GM06990 (cell line): ENCODE results near the gene FNIP1.

Experiments
- DNase-seq: peaks from one replicate; pipeline ENCODE4 v3.0.0-alpha.2; 2011; ENCODE audit not compliant: insufficient read length; ENCODE audit errors: extremely low read depth
- H3K27me3 ChIP-seq: replicated peaks from 2 replicates; pipeline ENCODE4 v1.6.0; 2011; ENCODE audit warnings: low read length; ENCODE audit not compliant: control insufficient read depth, insufficient read depth
- H3K36me3 ChIP-seq: 2 replicates; pipeline ENCODE4 v1.5.1; 2011; ENCODE audit warnings: low read length; ENCODE audit not compliant: control insufficient read depth, insufficient read depth
- H3K4me3 ChIP-seq: replicated peaks from 2 replicates; pipeline ENCODE4 v1.5.1; 2011; ENCODE audit warnings: low read depth, mild to moderate bottlenecking, control low read depth, low read length
- CTCF ChIP-seq: IDR thresholded peaks from 2 replicates; pipeline ENCODE4 v1.5.1; 2011; ENCODE audit warnings: low read length, control low read depth, mild to moderate bottlenecking, inconsistent platforms; ENCODE audit not compliant: insufficient read depth, poor library complexity, severe bottlenecking

The FNIP1 gene

GRCh38 chr5:131709043-131709442, 87.8 kb downstream of the FNIP1 start:
- TF ChIP-seq CTCF: no peak
- H3K36me3 ChIP-seq: no peaks in the 10 kb centered on the region; the same call in 1 of the 2 replicates
- H3K27me3 ChIP-seq: no peaks in the 10 kb centered on the region
- no peak overlapping the region for H3K4me3 ChIP-seq
- no peak for DNase-seq

GRCh38 chr5:131706281-131706680, 90.5 kb downstream of the FNIP1 start:
- Histone ChIP-seq H3K36me3 (peaks cover 2% of the 10 kb centered on the region), H3K4me3 (no peak overlapping the region), H3K27me3 (no peaks in the 10 kb centered on the region)
- no peak for TF ChIP-seq CTCF
- DNase-seq: no peak

GRCh38 chr5:131694926-131695325, 101.9 kb downstream of the FNIP1 start:
- TF ChIP-seq CTCF: no peak
- H3K27me3 ChIP-seq: no peaks in the 10 kb centered on the region
- H3K36me3 ChIP-seq: no peaks in the 10 kb centered on the region; the same call in 1 of the 2 replicates
- DNase-seq: no peak
- H3K4me3 ChIP-seq: no peak overlapping the region

GRCh38 chr5:131693894-131694293, 102.9 kb downstream of the FNIP1 start:
- H3K36me3 ChIP-seq: no peaks in the 10 kb centered on the region; the same call in 1 of the 2 replicates
- no peak for DNase-seq
- TF ChIP-seq CTCF: no peak
- H3K27me3 ChIP-seq: no peaks in the 10 kb centered on the region
- H3K4me3 ChIP-seq: no peak overlapping the region

- H3K36me3 ChIP-seq: no peaks in the 10 kb centered on the region; the same call in 1 of the 2 replicates
- no peaks in the 10 kb centered on the region for H3K27me3 ChIP-seq
- no peak for DNase-seq
- H3K4me3 ChIP-seq: no peak overlapping the region
- TF ChIP-seq CTCF: no peak
These were observed 111.2 kb downstream of the FNIP1 start for GRCh38 chr5:131685516-131686171.

GRCh38 chr5:131684595-131684994, 112.2 kb downstream of the FNIP1 start:
- H3K4me3 ChIP-seq: no peak overlapping the region
- no peaks in the 10 kb centered on the region for H3K27me3 ChIP-seq
- no peak for DNase-seq
- TF ChIP-seq CTCF: no peak
- no peaks in the 10 kb centered on the region for H3K36me3 ChIP-seq
